ENCODE results near the gene MYOG.

- TF ChIP-seq, protein P1, sequence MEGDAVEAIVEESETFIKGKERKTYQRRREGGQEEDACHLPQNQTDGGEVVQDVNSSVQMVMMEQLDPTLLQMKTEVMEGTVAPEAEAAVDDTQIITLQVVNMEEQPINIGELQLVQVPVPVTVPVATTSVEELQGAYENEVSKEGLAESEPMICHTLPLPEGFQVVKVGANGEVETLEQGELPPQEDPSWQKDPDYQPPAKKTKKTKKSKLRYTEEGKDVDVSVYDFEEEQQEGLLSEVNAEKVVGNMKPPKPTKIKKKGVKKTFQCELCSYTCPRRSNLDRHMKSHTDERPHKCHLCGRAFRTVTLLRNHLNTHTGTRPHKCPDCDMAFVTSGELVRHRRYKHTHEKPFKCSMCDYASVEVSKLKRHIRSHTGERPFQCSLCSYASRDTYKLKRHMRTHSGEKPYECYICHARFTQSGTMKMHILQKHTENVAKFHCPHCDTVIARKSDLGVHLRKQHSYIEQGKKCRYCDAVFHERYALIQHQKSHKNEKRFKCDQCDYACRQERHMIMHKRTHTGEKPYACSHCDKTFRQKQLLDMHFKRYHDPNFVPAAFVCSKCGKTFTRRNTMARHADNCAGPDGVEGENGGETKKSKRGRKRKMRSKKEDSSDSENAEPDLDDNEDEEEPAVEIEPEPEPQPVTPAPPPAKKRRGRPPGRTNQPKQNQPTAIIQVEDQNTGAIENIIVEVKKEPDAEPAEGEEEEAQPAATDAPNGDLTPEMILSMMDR (IDR thresholded peaks at IDR 0.05), result no peak
- TF ChIP-seq POLR2AphosphoS5 (IDR thresholded peaks at IDR 0.05) (no peak), POLR2A (IDR thresholded peaks at IDR 0.05) (no peak), EP300 (IDR thresholded peaks at IDR 0.05) (no peak)
Measured at GRCh38 chr1:203091199-203091477, 5.3 kb upstream of the MYOG start.

Measured in suprapubic skin (tissue), 4 donors.